HG02678 (cell line): Measurements from ENCODE around the gene UBE2L3.
"Not testable (repeated sequence)": the region's sequence is repeated elsewhere in the genome, so short reads cannot be mapped to it uniquely, and the experiment has no call there.

Experiments used
- ATAC-seq: cut with Tn5 transposase; IDR thresholded peaks from one replicate; pipeline ENCODE4 v1.9.1; 2021; ENCODE audit warnings: mild to moderate bottlenecking, moderate library complexity; ENCODE audit not compliant: unreplicated experiment

The UBE2L3 gene

DNA sequence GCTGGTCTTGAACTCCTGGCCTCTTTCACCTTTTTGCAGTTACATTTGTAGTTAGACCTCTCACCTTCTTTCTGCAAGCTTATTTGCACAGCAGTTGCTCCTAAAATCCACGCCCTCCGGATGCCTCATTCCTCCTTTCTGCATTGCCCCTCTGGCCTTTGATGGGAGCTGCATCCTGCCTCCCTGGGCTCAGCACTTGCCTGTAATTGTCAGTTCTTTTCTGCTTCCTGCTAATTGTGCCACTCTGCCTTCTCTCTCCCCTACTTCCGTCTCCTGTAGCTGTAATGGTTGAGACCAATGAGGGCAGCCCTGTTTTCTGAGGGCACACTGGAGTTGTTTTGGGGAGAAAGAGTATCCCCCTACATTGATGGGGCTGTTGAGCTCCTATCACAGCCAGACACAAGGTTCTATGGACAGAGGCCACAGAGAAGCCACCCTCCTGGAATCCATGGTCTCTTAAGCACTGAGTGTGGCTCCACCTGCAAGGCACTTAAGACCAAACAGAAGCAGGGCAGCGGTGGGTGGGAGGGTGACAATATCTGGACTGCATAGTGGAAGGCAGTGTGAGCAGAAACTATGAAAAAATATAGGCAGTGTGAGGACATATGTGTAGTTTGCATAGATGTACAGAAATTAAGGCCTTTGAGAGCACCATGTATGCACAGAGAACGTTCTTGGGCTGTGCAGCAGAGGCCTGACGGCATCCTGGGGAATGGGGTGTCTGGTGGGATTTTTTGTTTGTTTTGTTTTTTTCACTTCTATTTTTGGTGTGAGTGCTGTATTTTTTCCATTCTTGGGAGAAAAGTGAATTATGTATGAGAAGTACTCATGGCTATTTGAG, 31.8 kb downstream of the UBE2L3 start:
- ATAC-seq, result no peak

- no peak for ATAC-seq
Measured at GRCh38 chr22:21602579-21602978, 35.1 kb downstream of the UBE2L3 start.

DNA sequence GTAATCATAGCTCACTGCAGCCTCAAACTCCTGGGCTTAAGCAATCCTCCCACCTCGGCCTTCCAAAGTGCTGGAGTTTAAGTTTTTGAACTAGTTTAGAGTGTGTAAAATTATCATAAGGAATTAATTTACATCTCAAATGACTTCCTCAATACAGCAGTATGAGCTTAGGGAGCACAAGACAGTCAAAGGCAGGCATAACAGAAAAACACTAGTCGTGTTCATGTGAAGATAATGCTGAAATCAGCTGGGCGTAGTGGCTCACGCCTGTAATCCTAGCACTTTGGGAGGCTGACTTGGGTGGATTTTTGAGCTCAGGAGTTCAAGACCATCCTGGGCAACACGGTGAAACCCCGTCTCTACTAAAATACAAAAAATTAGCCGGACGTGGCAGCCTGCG, 36.5 kb downstream of the UBE2L3 start:
- no peak for ATAC-seq

- no peak for ATAC-seq
Measured at GRCh38 chr22:21605887-21606564, 38.5 kb downstream of the UBE2L3 start.

- ATAC-seq, result no peak
Measured at GRCh38 chr22:21606775-21607174, 39.3 kb downstream of the UBE2L3 start.

- ATAC-seq, result not testable (repeated sequence)
Measured at GRCh38 chr22:21609556-21610157, 42.1 kb downstream of the UBE2L3 start.

- no peak for ATAC-seq
Measured at GRCh38 chr22:21611210-21611977, 43.9 kb downstream of the UBE2L3 start.

DNA sequence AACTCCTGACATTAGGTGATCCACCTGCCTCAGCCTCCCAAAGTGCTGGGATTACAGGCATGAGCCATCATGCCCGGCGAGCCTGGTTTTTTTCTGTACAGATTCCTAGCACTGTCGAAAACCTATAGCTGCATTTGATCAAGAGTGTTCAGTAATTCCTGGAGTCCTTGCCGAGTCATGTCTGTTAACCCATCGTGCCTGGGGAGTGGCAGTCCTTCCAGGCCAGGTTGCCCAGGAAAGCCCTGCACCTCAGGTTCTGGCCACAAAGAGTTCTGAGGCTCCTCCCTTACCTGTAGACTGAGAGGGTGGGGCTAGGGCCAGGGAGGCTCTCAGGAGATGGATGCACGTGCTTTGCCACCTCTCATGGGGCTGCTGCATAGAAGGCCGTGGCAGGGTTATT, 45.3 kb downstream of the UBE2L3 start:
- no peak for ATAC-seq

- no peak for ATAC-seq
Measured at GRCh38 chr22:21613553-21614233, 46.2 kb downstream of the UBE2L3 start.

GRCh38 chr22:21615731-21616130, 48.2 kb downstream of the UBE2L3 start:
- ATAC-seq, result no peak

DNA sequence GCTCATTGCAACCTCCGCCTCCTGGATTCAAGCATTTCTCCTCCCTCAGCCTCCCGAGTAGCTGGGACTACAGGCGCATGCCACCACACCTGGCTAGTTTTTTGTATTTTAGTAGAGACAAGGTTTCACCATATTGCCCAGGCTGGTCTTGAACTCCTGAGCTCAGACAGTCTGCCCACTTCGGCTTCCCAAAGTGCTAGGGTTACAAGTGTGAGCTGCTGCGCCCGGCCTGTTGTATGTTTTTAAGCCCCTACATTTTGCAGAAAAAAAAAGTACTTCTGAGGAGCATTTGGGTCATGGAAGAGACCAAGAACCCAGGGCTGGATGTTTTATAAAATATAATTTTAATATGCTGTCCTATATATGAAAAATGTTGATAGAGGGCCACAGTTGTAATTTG, 49.8 kb downstream of the UBE2L3 start:
- ATAC-seq, result not testable (repeated sequence)

DNA sequence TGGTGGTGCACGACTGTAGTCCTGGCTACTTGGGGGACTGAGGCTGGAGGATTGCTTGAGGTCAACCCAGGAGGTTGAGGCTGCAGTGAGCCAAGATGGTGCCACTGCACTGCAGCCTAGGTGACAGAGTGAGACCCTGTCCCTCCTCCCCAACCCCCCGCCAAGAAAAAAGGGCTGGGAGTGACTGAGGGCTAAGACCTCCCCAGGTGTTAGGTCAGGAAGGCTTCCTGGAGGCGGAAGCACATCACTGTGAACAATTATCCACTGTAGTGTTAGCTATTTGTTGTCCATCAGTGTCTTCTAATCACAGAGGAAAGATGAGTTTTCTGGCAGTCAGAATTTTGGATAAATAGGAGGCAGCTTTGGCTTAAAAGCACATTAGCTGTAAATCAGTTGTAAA, 53.5 kb downstream of the UBE2L3 start:
- no peak for ATAC-seq

DNA sequence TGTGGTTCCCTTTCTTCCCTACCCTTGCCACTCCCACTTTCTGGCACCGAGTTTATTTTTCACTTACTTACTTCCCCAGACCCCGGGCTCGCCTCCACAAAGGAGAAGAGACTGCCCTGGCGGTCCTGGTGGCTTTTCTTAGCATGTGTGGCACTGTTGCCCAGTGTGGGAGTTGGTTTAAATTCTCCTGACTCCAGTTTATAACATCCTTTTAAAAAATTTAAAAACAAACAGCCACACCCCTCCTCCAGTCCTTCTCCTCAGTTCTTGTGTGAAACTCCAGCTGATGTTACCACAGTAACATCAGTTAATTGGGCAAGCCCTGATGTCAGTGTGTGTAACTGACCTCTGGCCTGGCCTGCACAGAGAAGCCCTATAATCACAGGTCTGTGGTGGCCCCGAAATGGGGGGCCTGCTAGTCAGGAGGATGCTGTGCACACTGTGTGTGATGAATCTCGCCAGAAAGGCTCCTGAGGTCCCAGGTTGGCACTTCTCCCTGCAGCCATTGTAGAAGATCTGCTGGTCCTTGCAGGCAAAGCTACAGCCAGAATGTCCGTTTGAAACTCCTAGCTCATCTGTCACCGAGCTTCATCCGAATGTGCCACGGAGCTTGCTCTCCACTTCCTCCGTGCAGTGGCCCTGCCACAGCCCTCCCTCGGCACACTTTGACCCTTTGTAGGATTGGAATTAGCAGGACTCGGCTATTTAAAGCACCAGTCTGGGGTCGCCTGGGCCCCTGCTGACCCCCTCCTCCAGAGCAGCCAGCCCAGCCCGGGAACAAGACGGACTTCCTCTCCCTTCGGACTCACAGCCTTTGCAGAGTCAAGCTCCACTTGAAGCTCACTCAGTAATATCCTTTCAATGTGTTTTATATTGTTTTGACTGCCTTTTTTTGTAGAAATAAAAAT, 54.8 kb downstream of the UBE2L3 start:
- no peak for ATAC-seq

GRCh38 chr22:21622919-21623647, 55.6 kb downstream of the UBE2L3 start:
- no peak for ATAC-seq

DNA sequence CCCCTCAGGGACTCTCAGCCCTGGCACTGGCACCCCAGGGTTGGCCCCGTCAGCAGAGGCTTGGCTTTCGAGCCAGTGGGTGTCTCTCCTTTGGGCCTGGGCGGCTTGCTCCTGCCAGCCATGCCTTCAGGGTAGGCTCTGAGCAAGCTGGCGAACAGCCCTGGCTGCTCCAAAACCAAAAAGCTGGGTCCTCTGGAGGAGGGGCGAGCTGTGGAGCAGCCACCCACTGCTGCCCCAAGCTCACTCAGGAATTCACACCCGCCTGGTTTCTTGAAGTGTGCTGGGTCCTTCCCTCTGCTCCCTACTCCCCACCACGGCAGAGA, 56.1 kb downstream of the UBE2L3 start:
- no peak for ATAC-seq

DNA sequence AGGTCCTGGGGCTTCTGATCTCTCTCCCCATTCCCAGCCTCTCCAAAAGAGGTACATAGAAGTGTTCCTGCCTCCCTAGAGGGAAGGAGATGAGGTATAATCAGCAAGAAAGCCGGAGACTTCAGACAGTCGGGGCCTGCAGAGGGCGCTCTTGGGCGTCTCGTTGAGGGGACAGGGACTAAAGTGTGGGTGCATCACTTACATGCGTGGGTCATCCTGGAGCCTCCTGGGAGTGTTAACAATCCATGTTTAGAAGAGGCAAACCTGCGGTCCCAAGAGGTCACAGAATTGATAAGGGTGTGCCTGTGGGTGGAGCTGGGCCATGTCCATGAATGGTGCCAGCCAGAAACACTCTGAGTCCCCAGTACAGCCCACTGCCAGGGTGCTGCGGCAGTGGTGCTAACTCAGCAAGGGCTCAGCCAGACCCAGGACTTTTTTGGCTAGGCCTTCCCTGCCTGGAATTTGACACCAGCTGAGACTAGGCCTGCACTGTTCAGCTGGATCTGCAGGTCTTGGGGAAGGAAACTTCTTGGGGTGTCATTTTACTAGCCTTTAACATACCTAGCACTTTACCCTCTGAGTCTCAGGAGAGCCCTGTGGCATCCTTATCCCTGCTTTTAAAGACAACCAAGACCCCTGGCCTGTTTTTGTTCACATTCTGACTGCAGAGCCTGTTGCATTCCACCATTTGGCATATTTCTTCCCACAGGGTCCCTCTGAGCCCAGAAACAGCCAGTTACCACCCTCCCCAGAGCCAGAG, 56.8 kb downstream of the UBE2L3 start:
- ATAC-seq, result no peak

GRCh38 chr22:21624880-21625791, 57.6 kb downstream of the UBE2L3 start:
- no peak for ATAC-seq
